Left forelimb (tissue), 1 donor: ENCODE measurements around the gene ZNF219.

ENCODE experiments used
- DNase-seq: peaks from one replicate; pipeline ENCODE4 v3.0.0-alpha.2; 2018; ENCODE audit warnings: low spot score

The ZNF219 gene

DNA sequence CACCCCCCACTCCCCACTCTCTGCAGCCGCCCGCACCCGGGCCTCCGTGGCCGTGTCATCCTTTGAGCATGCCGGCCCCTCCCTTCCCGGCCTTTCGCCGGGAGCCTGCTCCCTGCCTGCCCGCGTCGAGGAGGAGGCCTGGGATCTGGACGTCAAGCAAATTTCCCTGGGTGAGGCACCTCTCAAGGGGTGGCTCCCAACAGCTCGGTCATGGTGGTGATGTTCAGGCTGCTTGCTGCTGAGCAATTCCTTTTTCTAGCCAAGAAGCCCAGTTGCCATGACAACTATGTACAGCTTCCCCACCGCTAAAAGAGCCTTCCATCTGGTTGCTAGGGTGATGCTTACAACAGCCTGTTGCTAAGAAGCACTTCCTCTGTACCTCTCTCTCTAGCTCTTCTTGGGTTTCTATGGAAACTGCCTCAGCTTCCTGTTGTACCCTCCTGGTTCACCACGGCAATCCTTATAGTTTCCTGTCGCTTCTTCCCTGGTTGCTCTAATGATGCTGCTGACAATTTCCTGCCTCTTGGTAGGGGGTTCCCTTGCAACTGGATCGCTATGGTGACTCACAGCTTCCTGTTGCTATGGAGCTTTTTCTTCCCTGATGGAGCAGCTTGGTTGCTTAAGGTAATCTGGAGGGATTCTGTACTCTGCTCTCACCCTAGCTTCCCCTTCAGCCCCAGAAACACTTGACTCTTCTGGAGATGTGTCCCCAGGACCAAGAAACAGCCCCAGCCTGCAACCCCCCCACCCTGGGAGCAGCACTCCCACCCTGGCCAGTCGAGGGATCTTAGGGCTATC lies 11.0 kb downstream of the ZNF219 start:
- DNase-seq, result peak; percentile 58

- DNase-seq, result no peak
These were observed 11.6 kb downstream of the ZNF219 start for GRCh38 chr14:21086908-21087293.

DNA sequence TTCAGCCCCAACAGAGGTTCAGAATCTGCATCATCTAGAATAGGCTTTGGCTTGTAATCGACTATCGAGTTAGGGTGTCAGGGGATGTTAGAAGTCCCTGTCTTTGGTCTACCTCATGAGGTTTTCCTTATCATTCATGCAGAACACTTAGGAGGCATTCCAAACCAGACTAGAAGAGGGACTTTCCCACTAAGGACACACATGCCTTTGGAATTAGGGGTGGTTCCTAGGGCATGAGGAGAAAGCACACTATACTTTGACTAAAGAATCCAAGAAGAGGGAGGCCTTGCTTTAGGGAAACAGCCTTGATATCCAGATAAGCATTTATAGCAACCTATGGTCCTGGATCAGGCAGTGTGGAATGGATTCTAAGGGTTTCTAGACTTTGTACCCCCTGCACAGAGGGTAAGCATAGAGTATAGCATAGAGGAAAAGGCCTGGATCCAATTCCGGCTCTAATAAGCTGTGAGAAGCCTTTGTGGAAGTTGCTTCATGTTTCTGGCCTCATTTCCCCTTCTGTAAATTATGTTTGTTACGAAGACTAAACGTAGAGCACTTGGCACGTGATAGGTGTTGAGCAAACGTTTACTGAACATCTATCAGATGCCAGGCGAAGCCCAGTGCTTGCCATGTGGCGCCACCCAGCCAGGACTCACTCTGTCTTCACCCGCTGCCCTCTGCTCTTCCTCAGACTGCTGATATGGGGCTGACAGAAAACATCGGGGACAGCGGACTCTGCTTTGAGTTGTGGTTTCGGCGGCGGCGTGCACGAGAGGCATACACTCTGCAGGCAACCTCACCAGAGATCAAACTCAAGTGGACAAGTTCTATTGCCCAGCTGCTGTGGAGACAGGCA lies 13.2 kb downstream of the ZNF219 start:
- no peak for DNase-seq

GRCh38 chr14:21084396-21084795 lies 14.1 kb downstream of the ZNF219 start:
- no peak for DNase-seq

- peak; percentile 53 for DNase-seq
These were observed 14.7 kb downstream of the ZNF219 start for GRCh38 chr14:21083565-21084325.

DNA sequence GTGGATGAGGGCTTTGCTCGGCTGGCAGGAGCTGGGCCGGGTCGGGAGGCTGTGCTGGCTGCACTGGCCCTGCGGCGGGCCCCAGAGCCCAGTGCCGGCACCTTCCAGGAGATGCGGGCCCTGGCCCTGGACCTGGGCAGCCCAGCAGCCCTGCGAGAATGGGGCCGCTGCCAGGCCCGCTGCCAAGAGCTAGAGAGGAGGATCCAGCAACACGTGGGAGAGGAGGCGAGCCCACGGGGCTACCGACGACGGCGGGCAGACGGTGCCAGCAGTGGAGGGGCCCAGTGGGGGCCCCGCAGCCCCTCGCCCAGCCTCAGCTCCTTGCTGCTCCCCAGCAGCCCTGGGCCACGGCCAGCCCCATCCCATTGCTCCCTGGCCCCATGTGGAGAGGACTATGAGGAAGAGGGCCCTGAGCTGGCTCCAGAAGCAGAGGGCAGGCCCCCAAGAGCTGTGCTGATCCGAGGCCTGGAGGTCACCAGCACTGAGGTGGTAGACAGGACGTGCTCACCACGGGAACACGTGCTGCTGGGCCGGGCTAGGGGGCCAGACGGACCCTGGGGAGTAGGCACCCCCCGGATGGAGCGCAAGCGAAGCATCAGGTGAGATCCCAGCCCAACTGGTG lies 16.8 kb downstream of the ZNF219 start:
- DNase-seq, result peak; percentile 53

GRCh38 chr14:21078726-21079125 lies 19.7 kb downstream of the ZNF219 start:
- no peak for DNase-seq

GRCh38 chr14:21078287-21078686 lies 20.2 kb downstream of the ZNF219 start:
- no peak for DNase-seq

DNA sequence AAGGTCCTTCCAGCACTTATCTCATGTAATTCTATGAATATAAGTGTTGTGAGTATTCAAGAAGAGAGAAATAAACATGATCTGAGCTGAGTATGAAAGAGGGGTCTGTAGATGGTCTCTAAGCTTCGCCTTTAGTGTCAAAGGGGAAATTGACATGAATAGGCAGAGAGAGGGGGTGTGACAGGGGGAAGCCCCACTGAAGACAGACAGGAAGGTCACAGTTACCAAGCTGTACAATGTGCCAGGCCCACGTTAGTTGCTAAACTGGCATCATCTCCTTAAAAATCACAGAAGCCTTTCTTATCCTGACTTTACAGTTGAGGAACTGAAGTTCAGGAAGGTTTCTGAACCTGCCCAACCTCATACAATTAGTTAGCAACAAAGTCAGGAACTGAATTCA lies 20.8 kb downstream of the ZNF219 start:
- DNase-seq, result no peak

DNA sequence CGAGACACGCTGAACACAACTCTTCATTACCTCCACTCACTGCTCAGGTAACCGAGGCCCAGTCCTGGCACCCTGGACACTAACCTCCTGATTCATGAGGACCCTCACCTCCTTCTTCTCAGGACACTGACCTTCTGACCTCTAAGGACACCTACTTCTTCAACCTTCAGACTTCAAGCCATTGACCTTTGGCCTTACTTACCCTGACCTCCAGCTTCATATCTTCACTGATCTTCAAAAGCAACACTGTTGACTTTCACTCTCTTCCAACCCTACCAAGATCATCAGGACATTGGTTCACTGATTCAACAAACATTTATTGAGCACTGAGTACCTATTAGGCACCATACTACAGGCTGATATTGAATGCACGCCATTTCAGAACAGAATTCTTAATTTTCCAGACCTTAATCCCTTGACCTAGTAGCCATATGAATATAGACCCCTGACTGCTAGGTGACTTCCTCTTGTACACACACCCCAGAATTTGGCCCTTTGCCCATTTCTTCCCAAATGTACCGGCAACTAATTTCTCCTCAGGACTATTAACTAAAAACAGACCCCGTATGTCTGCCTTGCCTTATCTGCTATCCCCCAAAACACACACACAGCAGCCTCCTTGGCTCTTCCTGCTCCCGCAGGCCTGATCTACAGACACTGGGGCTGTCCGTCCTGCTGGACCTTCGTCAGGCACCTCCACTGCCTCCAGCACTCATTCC lies 22.6 kb downstream of the ZNF219 start:
- no peak for DNase-seq

DNA sequence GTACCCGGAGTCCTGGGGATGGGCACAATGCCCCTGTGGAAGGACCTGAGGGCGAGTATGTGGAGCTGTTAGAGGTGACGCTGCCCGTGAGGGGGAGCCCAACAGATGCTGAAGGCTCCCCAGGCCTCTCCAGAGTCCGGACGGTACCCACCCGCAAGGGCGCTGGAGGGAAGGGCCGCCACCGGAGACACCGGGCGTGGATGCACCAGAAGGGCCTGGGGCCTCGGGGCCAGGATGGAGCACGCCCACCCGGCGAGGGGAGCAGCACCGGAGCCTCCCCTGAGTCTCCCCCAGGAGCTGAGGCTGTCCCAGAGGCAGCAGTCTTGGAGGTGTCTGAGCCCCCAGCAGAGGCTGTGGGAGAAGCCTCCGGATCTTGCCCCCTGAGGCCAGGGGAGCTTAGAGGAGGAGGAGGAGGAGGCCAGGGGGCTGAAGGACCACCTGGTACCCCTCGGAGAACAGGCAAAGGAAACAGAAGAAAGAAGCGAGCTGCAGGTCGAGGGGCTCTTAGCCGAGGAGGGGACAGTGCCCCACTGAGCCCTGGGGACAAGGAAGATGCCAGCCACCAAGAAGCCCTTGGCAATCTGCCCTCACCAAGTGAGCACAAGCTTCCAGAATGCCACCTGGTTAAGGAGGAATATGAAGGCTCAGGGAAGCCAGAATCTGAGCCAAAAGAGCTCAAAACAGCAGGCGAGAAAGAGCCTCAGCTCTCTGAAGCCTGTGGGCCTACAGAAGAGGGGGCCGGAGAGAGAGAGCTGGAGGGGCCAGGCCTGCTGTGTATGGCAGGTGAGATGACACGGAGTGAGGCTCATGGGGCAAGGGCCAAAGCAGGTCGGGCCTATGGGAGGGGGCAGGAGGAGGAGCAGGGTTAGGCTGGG lies 23.8 kb downstream of the ZNF219 start:
- no peak for DNase-seq

DNA sequence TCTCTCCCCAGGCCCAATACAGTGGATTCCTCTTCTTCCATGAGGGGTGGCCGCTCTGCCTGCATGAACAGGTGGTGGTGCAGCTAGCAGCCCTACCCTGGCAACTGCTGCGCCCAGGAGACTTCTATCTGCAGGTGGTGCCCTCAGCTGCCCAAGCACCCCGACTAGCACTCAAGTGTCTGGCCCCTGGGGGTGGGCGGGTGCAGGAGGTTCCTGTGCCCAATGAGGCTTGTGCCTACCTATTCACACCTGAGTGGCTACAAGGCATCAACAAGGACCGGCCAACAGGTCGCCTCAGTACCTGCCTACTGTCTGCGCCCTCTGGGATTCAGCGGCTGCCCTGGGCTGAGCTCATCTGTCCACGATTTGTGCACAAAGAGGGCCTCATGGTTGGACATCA lies 24.5 kb downstream of the ZNF219 start:
- no peak for DNase-seq

DNA sequence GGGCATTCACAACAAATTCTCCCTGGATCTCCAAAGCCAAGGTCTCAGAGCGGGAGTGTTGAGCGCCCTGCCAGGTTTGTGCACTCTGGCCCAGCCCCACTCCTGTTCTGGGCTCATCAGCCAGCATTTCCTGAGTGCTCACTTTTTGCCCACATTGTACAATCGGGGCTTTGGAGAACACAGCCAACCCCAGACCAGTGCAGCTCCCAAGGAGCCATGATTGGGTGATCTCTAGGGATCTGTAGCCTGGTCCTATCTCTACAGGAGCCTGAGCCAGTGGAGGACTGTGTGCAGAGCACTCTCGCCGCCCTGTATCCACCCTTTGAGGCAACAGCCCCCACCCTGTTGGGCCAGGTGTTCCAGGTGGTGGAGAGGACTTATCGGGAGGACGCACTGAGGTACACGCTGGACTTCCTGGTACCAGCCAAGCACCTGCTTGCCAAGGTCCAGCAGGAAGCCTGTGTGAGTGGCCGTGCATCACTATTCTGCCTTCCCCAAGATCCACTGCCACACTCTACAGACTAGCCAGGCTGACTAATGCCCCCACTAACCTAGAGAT lies 25.6 kb downstream of the ZNF219 start:
- no peak for DNase-seq

GRCh38 chr14:21072031-21072473 lies 26.4 kb downstream of the ZNF219 start:
- DNase-seq, result no peak

- peak; percentile 96 for DNase-seq
These were observed 27.0 kb downstream of the ZNF219 start for GRCh38 chr14:21071225-21072030.

DNA sequence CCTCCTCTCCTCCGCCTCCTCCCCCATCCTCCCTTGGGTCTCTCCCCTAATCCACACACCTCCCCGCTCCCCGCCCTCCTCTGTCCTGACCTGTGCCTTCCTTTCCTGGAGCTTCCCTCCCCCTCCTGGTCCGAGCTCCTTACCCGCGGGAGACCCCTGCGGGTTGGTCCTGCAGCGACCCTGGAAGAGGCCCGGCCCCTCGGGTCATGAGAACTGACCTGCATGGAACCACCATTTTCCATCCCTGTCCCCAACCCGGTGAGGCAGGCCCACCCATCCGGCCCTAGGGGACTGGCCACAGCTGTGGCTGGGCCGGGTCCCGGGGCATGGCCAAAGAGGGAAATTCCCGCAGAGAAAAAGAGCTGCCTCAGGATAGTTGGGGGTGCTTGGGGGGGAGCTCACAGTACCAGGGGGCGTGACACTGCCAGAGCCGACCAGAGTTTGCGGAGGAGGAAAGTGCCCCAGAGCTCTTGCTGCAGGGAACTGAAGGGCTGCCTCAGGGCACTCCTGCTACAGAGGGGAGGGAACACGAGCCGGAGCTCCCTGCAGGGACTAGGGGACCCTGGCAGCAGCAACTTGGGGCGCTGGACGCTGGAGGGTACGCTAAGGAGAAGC lies 27.7 kb downstream of the ZNF219 start:
- no peak for DNase-seq

DNA sequence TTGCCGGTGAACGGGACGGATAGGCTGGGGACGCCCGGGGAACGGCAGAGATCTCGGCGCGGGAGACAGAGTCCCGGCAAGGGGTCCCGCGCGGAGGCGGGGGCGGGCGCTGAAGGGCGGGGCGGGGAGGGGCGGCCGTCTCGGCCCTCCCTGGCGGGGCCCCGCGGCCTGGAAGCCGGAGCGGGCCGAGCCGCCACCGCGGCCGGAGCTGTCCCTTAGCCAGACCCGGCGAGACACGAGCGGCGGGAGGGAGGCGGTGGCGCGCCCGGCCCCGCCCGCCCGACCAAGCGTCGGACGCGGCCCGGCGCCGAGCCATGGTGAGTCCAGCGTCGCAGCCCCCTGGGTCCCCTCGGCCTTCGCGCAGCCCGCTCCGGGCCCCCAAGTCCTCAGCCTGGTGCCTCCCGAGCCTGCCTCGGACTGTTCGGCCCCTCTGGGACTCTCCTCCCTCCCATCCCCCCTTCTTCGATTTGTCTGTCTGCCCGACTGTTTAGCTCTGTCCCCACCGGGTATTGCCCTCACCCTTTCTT lies 28.3 kb downstream of the ZNF219 start, which contains the start of gene ARHGEF40:
Gene ARHGEF40 (plus strand): TSS at position 222 of the 527 bp plus-strand sequence. CDS start 93 bp downstream, at position 315.
- DNase-seq, result peak; percentile 87

GRCh38 chr14:21069388-21070082 lies 28.9 kb downstream of the ZNF219 start:
- DNase-seq, result peak; percentile 87
